HCT116 (cell line): ENCODE measurements around the gene SEMA7A. TPM values are rescaled to one million over a fixed set of nuclear protein-coding genes. Genes with fewer than 3 reads are reported as not detected.

Experiments used
- ATAC-seq: fragments of 200-7000 bp; cut with Tn5 transposase; 2 replicates; pipeline ENCODE4 v1.9.1; 2020; ENCODE audit warnings: mild to moderate bottlenecking, moderate library complexity
- BruUV-seq: library from RNA; stranded (reverse); fragments of 400-500 nt; replicated peaks from 2 replicates; lab custom pipeline; 2021; lab: Mats Ljungman, UMichigan
- CTCF ChIA-PET: fragments of 300-600 bp; sonication (Branson Sonifier 250); formaldehyde crosslinking; loops from one replicate; lab custom pipeline; 2021; ENCODE audit warnings: antibody characterized with exemption; lab: Charles Lee
- POLR2A ChIA-PET: fragments of 300-600, 350-600 bp; sonication (Branson Sonifier 250); formaldehyde crosslinking; loops from one replicate; lab custom pipeline; 2021; ENCODE audit warnings: antibody characterized with exemption; lab: Charles Lee
- RAD21 ChIA-PET, 2 experiments: fragments of 300-600 bp; sonication (Branson Sonifier 250); formaldehyde crosslinking; loops; one replicate each; lab custom pipeline; 2023; ENCODE audit warnings: low total read pairs in 2 of 2; ENCODE audit not compliant: uncharacterized antibody in 2 of 2, unreplicated experiment in 2 of 2, low non-redundant PET in 1 of 2; lab: Charles Lee
- DNase-seq: peaks from one replicate; pipeline ENCODE4 v3.0.0-alpha.2; 2010; ENCODE audit warnings: low read depth, low spot score
- H2AFZ ChIP-seq: fragments of 200-600 bp; shearing (Covaris generic), sonication (generic); 2 replicates; pipeline ENCODE4 v1.6.1; 2017; ENCODE audit warnings: low read depth, mixed run types, mixed read lengths, antibody characterized with exemption, low read length; ENCODE audit not compliant: poor library complexity, severe bottlenecking
- H3K27ac ChIP-seq: 2 replicates; pipeline ENCODE4 v1.5.1; 2012; ENCODE audit warnings: low read depth, low read length
- H3K27me3 ChIP-seq: fragments of 200-600 bp; sonication (generic); 2 replicates; pipeline ENCODE4 v1.6.1; 2016; ENCODE audit warnings: mixed run types, low read length, mixed read lengths; ENCODE audit not compliant: insufficient read depth
- H3K36me3 ChIP-seq, 2 experiments: fragments of 200-500 bp in 1 of 2; fragments of 200-600 bp in 1 of 2; sonication (Bioruptor generic) in 1 of 2; sonication (generic) in 1 of 2; 2 replicates each; pipeline versions ENCODE4 v1.5.1 to v1.6.1; 2014 to 2016; ENCODE audit warnings: low read length in 2 of 2, inconsistent platforms in 1 of 2, mixed read lengths in 1 of 2, mixed run types in 1 of 2; ENCODE audit not compliant: insufficient read depth in 2 of 2, control insufficient read depth in 1 of 2
- H3K4me1 ChIP-seq, 2 experiments: fragments of 200-600 bp in 1 of 2; sonication (generic) in 1 of 2; 2 replicates each; pipeline versions ENCODE4 v1.5.1 to v1.6.1; 2012 to 2017; ENCODE audit warnings: low read length in 2 of 2, inconsistent platforms in 1 of 2, mild to moderate bottlenecking in 1 of 2, mixed read lengths in 1 of 2, mixed run types in 1 of 2, moderate library complexity in 1 of 2; ENCODE audit not compliant: insufficient read depth in 2 of 2, control insufficient read depth in 1 of 2
- H3K4me2 ChIP-seq: fragments of 200-600 bp; sonication (generic); 2 replicates; pipeline ENCODE4 v1.6.1; 2017; ENCODE audit warnings: mixed run types, low read length, mixed read lengths
- H3K4me3 ChIP-seq, 2 experiments: fragments of 200-600 bp in 1 of 2; sonication (generic) in 1 of 2; replicated peaks in 1 of 2; 2 replicates each; pipeline ENCODE4 v1.5.1; 2011 to 2016; ENCODE audit warnings: low read length in 2 of 2, control low read depth in 1 of 2, low read depth in 1 of 2, mild to moderate bottlenecking in 1 of 2, mixed read lengths in 1 of 2, mixed run types in 1 of 2
- H3K79me2 ChIP-seq: fragments of 200-600 bp; sonication (generic); 2 replicates; pipeline ENCODE4 v1.6.1; 2017; ENCODE audit warnings: mild to moderate bottlenecking, mixed run types, low read length, moderate library complexity, mixed read lengths; ENCODE audit not compliant: insufficient read depth
- H3K9ac ChIP-seq: fragments of 200-600 bp; sonication (generic); 2 replicates; pipeline ENCODE4 v1.6.1; 2016; ENCODE audit warnings: low read length, mixed read lengths
- H3K9me2 ChIP-seq: fragments of 200-600 bp; sonication (generic), shearing (Covaris generic); 2 replicates; pipeline ENCODE4 v1.6.1; 2017; ENCODE audit warnings: mixed run types, mild to moderate bottlenecking, moderate library complexity; ENCODE audit not compliant: insufficient read depth
- H3K9me3 ChIP-seq, 2 experiments: fragments of 200-500 bp in 1 of 2; fragments of 200-600 bp in 1 of 2; sonication (Bioruptor generic) in 1 of 2; sonication (generic) in 1 of 2; 2 replicates each; pipeline ENCODE4 v1.6.1; 2014 to 2017; ENCODE audit warnings: low read length in 2 of 2, mixed read lengths in 2 of 2, inconsistent platforms in 1 of 2, low read depth in 1 of 2, mild to moderate bottlenecking in 1 of 2, mixed run types in 1 of 2, moderate library complexity in 1 of 2; ENCODE audit not compliant: control insufficient read depth in 1 of 2, insufficient read depth in 1 of 2
- H4K20me1 ChIP-seq: fragments of 200-600 bp; sonication (generic), shearing (Covaris generic); 2 replicates; pipeline ENCODE4 v1.6.1; 2017; ENCODE audit warnings: mixed run types, mild to moderate bottlenecking, moderate library complexity; ENCODE audit not compliant: insufficient read depth
- ATF3 ChIP-seq: IDR thresholded peaks from 2 replicates; pipeline ENCODE4 v1.6.1; 2012
- CBX3 ChIP-seq: IDR thresholded peaks from 2 replicates; pipeline ENCODE4 v1.6.1; 2012; ENCODE audit warnings: low read depth
- ELF1 ChIP-seq: IDR thresholded peaks from 2 replicates; pipeline ENCODE4 v1.6.1; 2012; ENCODE audit warnings: low read depth, borderline replicate concordance
- EZH2 ChIP-seq: fragments of 200-600 bp; sonication (generic); IDR thresholded peaks from 2 replicates; pipeline ENCODE4 v1.6.1; 2017; ENCODE audit warnings: antibody characterized with exemption, mixed run types
- EZH2phosphoT487 ChIP-seq: fragments of 200-600 bp; IDR thresholded peaks from 2 replicates; pipeline ENCODE4 v1.6.1; 2018; ENCODE audit warnings: antibody characterized with exemption, borderline replicate concordance
- POLR2AphosphoS5 ChIP-seq: IDR thresholded peaks from 2 replicates; pipeline ENCODE4 v1.6.1; 2011; ENCODE audit warnings: mild to moderate bottlenecking, low read depth, low read length, moderate library complexity
- SIN3A ChIP-seq: IDR thresholded peaks from 2 replicates; pipeline ENCODE4 v1.6.1; 2012; ENCODE audit warnings: low read depth
- TCF7L2 ChIP-seq: IDR thresholded peaks from 2 replicates; pipeline ENCODE4 v1.7.0; 2011; ENCODE audit warnings: borderline replicate concordance, inconsistent platforms; ENCODE audit not compliant: insufficient read depth, insufficient read length; ENCODE audit errors: extremely low read depth
- YY1 ChIP-seq: IDR thresholded peaks from 2 replicates; pipeline ENCODE4 v1.6.1; 2011; ENCODE audit warnings: low read length, low read depth, moderate library complexity, mild to moderate bottlenecking; ENCODE audit not compliant: insufficient replicate concordance; ENCODE audit errors: extremely low read depth
- ZBTB33 ChIP-seq: IDR thresholded peaks from 2 replicates; pipeline ENCODE4 v1.6.1; 2011; ENCODE audit warnings: mild to moderate bottlenecking, low read length, moderate library complexity; ENCODE audit not compliant: insufficient replicate concordance; ENCODE audit errors: extremely low read depth
- ZNF274 ChIP-seq: fragments of 200-500 bp; sonication (Bioruptor generic); IDR thresholded peaks from 2 replicates; pipeline ENCODE4 v1.6.1; 2014; ENCODE audit warnings: mild to moderate bottlenecking, low read depth, low read length, inconsistent platforms
- intact Hi-C: fragments of 100-400 bp; cut with micrococcal nuclease; formaldehyde crosslinking; loops from 2 replicates; pipeline ENCODE4 v1.10.0; 2022
- total RNA-seq: library from RNA; stranded (reverse); gene quantifications from one replicate; pipeline ENCODE4 v1.2.1, GENCODE V29; 2021; ENCODE audit not compliant: unreplicated experiment
- TF ChIP-seq, protein P1 (sequence below): IDR thresholded peaks from 2 replicates; pipeline ENCODE4 v1.6.1; 2012

Gene SEMA7A
- total RNA-seq, 1 experiment from 2014 or later = 13.8 TPM

- intact Hi-C loops = no loop called here
- TF ChIP-seq ELF1 (no peak), EZH2 (no peak), EZH2phosphoT487 (no peak)
- no peak for ATAC-seq
- ChIA-PET RAD21 (no interaction called here), POLR2A (no interaction called here), CTCF (interaction anchor here (1.1 kb wide), 1 partner anchor 62 kb away, joined by 4 read pairs; no protein-coding TSS in a partner anchor)
- Histone ChIP-seq H3K9me2 (no peaks in the 10 kb centered on the region), H3K9me3 (no peaks in the 10 kb centered on the region), H3K4me2 (no peak overlapping the region), H3K4me1 (no peaks in the 10 kb centered on the region), H4K20me1 (no peaks in the 10 kb centered on the region), H3K4me3 (no peak overlapping the region), H3K79me2 (no peaks in the 10 kb centered on the region), H3K36me3 (peaks cover 0 to 17% of the 10 kb centered on the region in 2 experiments; a peak in 2 of 4 replicates), H3K27ac (no peak overlapping the region), H3K27me3 (no peaks in the 10 kb centered on the region), H3K9ac (no peak overlapping the region), H2AFZ (no peak overlapping the region)
- BruUV-seq = no TSS peak
- DNase-seq = no peak
These were observed 10.6 kb upstream of the SEMA7A start for GRCh38 chr15:74444106-74445062.

DNA sequence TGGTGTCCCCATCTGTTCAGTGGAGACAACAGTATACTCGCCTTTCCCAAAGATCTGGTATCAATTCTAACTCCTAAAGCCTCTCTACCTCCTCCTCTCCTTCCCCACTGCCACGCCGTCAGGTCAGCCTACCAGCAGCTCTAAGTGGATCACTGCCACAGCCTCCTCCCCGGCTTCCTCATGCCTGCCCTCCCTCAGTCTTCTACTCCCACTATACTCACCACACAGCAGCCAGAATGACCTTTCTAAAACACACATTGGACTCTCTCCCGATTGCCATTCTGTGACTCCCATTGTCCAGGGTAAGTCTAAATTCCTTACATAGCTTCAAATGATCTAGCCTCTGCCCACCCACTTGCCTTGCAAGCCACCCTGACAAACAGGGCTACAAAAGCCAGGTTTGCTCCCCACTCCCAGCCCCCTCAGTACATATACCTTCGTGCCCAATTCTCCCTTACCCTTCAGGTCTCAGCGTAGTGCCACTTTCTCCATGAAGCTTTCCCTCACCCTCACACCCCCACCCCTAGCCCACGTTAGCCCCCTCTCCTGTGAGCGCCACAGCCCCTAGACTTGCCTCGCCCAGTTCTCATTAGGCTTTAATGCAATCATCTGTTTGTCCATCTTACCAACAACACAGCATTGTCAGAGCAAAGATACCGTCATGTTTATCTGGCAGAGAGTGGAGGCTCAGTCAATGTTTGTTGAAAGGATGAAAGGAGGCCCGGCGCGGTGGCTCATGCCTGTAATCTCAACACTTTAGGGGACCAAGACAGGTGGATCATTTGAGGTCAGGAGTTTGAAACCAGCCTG is 9.5 kb upstream of the SEMA7A start:
- Histone ChIP-seq H3K9me3 (no peaks in the 10 kb centered on the region), H2AFZ (no peak overlapping the region), H3K4me2 (no peak overlapping the region), H3K9me2 (no peaks in the 10 kb centered on the region), H3K79me2 (no peaks in the 10 kb centered on the region), H3K27me3 (no peaks in the 10 kb centered on the region), H3K36me3 (peaks cover 0 to 13% of the 10 kb centered on the region in 2 experiments; a peak in 2 of 4 replicates), H4K20me1 (no peaks in the 10 kb centered on the region), H3K4me1 (peaks cover 0 to 4% of the 10 kb centered on the region in 2 experiments; a peak in 1 of 4 replicates), H3K27ac (no peak overlapping the region), H3K4me3 (no peak overlapping the region), H3K9ac (no peak overlapping the region)
- CTCF ChIA-PET = interaction anchor here (1.1 to 6.6 kb wide), 3 partner anchors 59 to 63 kb away, joined by 4 to 83 read pairs (median 6); no protein-coding TSS in a partner anchor
- DNase-seq = no peak
- intact Hi-C loops = no loop called here
- RAD21 ChIA-PET = no interaction called here
- no peak for ATAC-seq
- POLR2A ChIA-PET = no interaction called here
- no TSS peak for BruUV-seq
- TF ChIP-seq EZH2 (no peak), YY1 (no peak), POLR2AphosphoS5 (no peak), CBX3 (no peak), ELF1 (no peak), ZBTB33 (no peak), TCF7L2 (no peak), SIN3A (no peak), ATF3 (no peak), ZNF274 (no peak)
- TF ChIP-seq, protein P1, sequence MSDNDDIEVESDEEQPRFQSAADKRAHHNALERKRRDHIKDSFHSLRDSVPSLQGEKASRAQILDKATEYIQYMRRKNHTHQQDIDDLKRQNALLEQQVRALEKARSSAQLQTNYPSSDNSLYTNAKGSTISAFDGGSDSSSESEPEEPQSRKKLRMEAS = no peak
